ENCODE results near the gene DOCK1.

Gene DOCK1

GRCh38 chr10:127149501-127150081 lies 244.4 kb downstream of the DOCK1 start:
- DNase-seq = no peak

- DNase-seq = no peak
These were observed 244.9 kb downstream of the DOCK1 start for GRCh38 chr10:127150136-127150535.

- DNase-seq = no peak
These were observed 246.3 kb downstream of the DOCK1 start for GRCh38 chr10:127151541-127151940.

GRCh38 chr10:127151981-127152699 lies 246.9 kb downstream of the DOCK1 start:
- DNase-seq = no peak

- DNase-seq = no peak
These were observed 248.0 kb downstream of the DOCK1 start for GRCh38 chr10:127153181-127153580.

- DNase-seq = no peak
These were observed 249.8 kb downstream of the DOCK1 start for GRCh38 chr10:127154831-127155620.

GRCh38 chr10:127157089-127157488 lies 251.9 kb downstream of the DOCK1 start:
- no peak for DNase-seq

GRCh38 chr10:127157506-127158200 lies 252.4 kb downstream of the DOCK1 start:
- no peak for DNase-seq

GRCh38 chr10:127158662-127159061 lies 253.4 kb downstream of the DOCK1 start:
- DNase-seq = no peak

GRCh38 chr10:127159648-127160245 lies 254.5 kb downstream of the DOCK1 start:
- no peak for DNase-seq

GRCh38 chr10:127161482-127161881 lies 256.3 kb downstream of the DOCK1 start:
- DNase-seq = no peak

GRCh38 chr10:127162841-127163240 lies 257.6 kb downstream of the DOCK1 start:
- no peak for DNase-seq

- no peak for DNase-seq
These were observed 263.0 kb downstream of the DOCK1 start for GRCh38 chr10:127168261-127168660.

GRCh38 chr10:127174866-127175265 lies 269.6 kb downstream of the DOCK1 start:
- DNase-seq = no peak

GRCh38 chr10:127175357-127176110 lies 270.3 kb downstream of the DOCK1 start:
- no peak for DNase-seq

- DNase-seq = no peak
These were observed 271.4 kb downstream of the DOCK1 start for GRCh38 chr10:127176649-127177048.

- no peak for DNase-seq
These were observed 274.5 kb downstream of the DOCK1 start for GRCh38 chr10:127179612-127180250.

- DNase-seq = no peak
These were observed 276.9 kb downstream of the DOCK1 start for GRCh38 chr10:127182161-127182560.

- no peak for DNase-seq
These were observed 279.4 kb downstream of the DOCK1 start for GRCh38 chr10:127184582-127184981.

- no peak for DNase-seq
These were observed 281.6 kb downstream of the DOCK1 start for GRCh38 chr10:127186813-127187212.

- no peak for DNase-seq
These were observed 284.0 kb downstream of the DOCK1 start for GRCh38 chr10:127189226-127189625.

- no peak for DNase-seq
These were observed 285.2 kb downstream of the DOCK1 start for GRCh38 chr10:127190427-127190826.

Measured in retina (tissue), 1 donor.